Stimulated activated CD4-positive, alpha-beta T cell treated with anti-CD3 and anti-CD28 coated beads, Interleukin-15, amount 100 ng/mL, for 24 hours (primary cell): ENCODE measurements around the gene ALB.

ENCODE experiments used
- DNase-seq: peaks from one replicate; pipeline ENCODE4 v3.0.0-alpha.2; 2020

Gene ALB

GRCh38 chr4:73432169-73433000 is 28.3 kb downstream of the ALB start:
- DNase-seq = no peak

GRCh38 chr4:73433140-73433539 is 29.1 kb downstream of the ALB start:
- DNase-seq = no peak

- DNase-seq = no peak
Observed at GRCh38 chr4:73434311-73434710, 30.2 kb downstream of the ALB start.

GRCh38 chr4:73435984-73436383 is 31.9 kb downstream of the ALB start, which contains the start of gene AFP:
Gene AFP (plus strand): TSS chr4:73436221. CDS start chr4:73436263, 42 bp downstream.
- DNase-seq = no peak

GRCh38 chr4:73436674-73437557 is 32.8 kb downstream of the ALB start:
- DNase-seq = no peak

DNA sequence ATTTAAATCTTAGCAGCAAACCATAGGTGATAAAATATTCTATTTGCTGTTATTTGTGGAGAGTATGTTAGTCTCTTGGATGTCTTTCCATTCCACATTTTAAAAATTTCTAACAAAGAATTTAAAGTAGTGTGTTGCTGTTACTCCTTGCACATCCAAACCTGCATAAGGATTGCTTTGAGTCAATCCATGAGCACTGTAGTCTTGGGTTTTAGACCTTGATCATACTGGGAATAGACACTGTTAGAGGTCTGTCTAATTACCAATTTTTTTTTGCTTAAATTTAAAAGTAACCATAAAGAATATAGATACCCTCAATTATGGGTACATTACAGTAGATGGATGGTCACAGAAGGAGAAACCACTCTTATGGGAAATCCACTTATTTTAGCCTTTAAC is 33.5 kb downstream of the ALB start:
- DNase-seq = no peak

GRCh38 chr4:73438048-73438447 is 34.0 kb downstream of the ALB start:
- no peak for DNase-seq

- DNase-seq = no peak
Observed at GRCh38 chr4:73438582-73439215, 34.6 kb downstream of the ALB start.

- no peak for DNase-seq
Observed at GRCh38 chr4:73439445-73439844, 35.4 kb downstream of the ALB start.

DNA sequence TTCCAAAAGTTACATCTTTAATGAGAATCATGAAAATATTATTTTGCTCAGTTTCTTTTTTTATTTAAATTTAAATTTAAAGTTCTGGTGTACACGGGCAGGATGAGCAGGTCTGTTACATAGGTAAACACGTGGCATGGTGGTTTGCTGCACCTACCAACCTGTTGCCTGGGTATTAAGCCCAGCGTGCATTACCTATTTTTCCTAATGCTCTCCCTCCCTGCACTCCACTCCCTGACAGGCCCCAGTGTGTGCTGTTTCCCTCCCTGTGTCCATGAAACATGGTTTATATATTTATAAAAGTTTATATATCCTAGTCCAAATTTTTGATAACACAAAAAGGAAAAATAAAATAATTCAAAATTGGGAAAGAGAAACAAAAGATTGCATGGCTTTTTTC is 35.9 kb downstream of the ALB start:
- DNase-seq = no peak

- no peak for DNase-seq
Observed at GRCh38 chr4:73440653-73441052, 36.6 kb downstream of the ALB start.

DNA sequence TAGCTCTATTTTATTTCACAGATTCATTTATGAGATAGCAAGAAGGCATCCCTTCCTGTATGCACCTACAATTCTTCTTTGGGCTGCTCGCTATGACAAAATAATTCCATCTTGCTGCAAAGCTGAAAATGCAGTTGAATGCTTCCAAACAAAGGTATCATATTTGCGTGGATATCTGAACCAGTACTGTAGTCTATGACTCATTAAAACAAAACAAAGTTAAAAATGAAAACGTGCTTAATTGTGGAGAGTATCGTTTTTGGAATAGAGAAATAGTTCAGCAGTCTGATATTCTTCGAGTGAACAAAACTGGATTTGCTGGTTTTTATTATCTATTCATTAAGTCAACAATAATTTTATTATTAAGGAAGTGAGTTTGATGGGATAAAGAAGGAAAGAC is 38.2 kb downstream of the ALB start:
- no peak for DNase-seq

- DNase-seq = no peak
Observed at GRCh38 chr4:73443224-73443623, 39.1 kb downstream of the ALB start.

DNA sequence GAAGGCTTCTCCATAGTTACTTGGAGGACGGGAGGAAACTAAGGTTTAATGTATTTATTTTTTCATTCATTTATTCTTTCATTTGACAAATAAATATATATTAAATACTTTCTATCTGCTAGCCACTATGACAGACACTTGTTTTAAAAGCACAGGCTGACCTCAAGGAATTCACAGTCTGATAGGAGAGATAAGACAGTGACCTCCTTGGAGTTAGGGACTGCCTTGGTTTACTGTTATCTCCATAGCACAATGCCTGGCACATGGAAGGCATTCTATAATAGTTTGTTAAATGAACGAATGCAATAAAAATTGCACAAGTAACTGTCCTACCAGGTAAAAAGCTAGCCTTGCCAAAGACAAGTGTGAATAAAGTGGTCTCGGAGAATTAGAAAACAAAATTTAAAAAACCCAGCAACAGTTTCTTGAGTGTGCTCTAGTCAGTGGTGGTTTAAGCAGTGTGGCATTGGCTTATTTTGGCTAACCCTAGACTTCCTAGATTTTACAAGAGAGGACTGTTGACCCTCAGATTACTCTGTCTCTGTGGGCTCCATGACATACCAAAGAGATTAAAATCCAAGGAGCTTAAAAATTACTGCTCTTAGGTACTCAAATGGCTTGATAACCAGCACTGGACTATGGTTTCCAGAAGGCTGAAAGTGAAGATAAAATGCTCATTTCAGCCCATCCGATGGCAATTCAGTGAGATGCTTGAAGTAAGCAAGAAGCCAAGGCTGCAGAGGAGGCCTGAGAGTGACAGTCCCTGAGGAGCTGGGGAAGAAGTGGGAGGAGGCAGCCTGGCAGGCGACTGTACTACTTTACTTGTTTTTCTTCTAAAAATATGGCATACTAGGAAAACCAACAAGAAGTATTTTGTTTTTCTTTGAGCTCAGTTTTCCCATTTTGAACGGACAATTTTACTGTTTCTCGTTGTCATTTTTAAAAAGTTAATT is 41.6 kb downstream of the ALB start:
- DNase-seq = no peak

GRCh38 chr4:73446336-73446938 is 42.4 kb downstream of the ALB start:
- DNase-seq = no peak

DNA sequence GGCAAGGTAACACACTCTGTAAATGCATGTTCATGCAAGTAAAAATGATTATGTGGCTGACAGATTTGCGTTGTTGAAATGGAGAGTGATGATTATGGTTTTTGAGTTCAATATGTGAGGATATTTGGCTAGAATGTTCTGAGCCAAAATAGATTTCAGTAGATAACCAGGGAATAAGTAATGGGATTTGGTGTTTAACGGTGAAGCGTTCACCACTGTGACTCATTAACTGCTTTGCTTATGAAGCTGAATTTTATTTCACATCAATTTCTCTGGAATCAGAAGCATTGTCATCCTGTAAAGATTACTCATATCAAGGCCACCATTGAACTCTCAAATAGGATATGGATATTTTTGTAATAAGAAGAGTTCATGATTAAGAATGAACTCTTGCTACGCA is 43.6 kb downstream of the ALB start:
- no peak for DNase-seq

DNA sequence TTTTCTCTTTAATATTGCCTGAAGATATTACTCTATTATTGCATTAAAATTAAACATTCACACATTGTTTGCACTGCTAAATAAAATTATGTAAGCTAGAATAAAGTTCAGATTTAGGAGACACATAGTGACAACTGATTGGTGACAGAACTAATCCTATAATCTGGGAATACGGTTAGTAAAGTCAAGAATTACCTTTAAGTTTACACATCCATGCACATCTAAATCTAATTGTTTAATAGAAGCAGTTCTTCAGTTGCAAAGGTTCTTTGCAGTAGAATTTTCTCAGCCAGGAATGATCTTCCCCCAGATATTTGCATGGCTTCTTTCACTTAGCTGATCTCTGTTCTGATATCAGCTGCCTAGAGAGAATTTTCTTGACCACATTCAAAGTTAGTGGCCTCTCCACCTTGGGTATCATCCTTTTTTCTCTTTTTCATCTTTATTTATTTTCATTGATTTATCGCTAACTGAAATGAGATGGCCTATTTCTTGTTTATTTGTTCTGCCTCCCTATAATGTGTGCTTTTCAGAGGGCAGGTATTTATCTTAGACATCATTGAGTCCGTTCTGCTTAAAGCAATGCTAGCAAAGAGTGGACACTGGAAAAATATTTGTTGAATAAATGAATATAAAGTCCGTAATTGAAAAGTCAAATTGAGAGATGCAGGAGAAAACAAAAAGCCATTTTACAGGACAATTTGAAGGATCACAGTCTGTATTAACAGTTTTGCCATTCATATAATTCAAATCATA is 44.5 kb downstream of the ALB start:
- no peak for DNase-seq

- DNase-seq = no peak
Observed at GRCh38 chr4:73450398-73451004, 46.4 kb downstream of the ALB start.

GRCh38 chr4:73451404-73451803 is 47.3 kb downstream of the ALB start:
- DNase-seq = no peak

DNA sequence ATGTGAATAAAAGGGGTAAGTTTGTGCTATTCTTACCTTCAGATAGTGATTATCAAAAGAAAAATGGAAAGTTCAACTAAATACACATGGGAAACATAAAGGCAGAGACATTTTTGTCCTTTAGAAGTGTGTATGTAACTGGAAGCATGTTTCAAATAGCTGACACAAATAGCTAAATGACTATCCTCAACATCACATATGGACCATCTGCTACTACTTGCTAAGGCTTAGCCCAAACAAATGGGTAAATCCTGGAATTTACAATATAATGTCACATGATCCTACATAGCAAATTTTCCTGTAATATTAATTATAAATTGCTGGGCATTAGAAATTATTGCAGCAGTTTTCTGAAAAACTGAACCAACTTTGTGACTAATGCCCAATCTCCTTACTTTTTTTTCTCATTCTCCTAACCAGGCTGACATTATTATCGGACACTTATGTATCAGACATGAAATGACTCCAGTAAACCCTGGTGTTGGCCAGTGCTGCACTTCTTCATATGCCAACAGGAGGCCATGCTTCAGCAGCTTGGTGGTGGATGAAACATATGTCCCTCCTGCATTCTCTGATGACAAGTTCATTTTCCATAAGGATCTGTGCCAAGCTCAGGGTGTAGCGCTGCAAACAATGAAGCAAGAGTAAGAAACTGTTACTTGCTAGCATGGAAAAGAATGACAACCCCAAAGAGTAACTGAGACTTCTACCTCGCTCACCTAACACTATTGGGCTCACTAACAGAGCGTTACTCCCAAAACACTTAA is 48.1 kb downstream of the ALB start:
- DNase-seq = no peak
